ENCODE results near the gene ILF2.
"Not testable (repeated sequence)": the region's sequence is repeated elsewhere in the genome, so short reads cannot be mapped to it uniquely, and the experiment has no call there.

ILF2 gene

GRCh38 chr1:153670859-153671627 lies at the start of gene ILF2:
TSS of gene ILF2 (minus strand) at chr1:153670993. CDS start at chr1:153670922, 71 bp downstream.
- peak; percentile 19 for TF ChIP-seq CTCF (IDR thresholded peaks at IDR 0.05; ENCODE audit: extremely low read depth, missing control alignments)
- peak; percentile 96 for DNase-seq (ENCODE audit: low spot score)

DNA sequence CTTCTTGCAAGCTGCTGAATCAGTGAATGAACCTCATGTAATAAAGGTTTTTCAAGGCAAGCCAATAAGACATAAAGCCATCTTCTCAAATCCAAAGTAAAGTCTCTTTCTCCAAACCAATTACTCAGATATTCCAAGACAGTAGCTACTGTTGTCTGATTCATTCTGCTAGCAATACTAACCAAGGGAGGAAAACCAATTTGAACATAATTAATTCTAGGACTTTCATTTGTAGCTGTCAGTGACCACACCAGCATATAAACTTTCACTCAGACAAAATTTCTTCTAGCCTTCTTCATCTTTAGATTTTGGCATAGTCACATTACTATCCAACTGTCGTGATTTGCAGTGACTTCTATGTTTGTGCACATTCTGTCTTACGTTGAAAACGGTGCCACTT lies 46.5 kb upstream of the ILF2 start:
- no peak for TF ChIP-seq CTCF (IDR thresholded peaks at IDR 0.05; ENCODE audit: extremely low read depth, missing control alignments)
- no peak for DNase-seq (ENCODE audit: low spot score)

GRCh38 chr1:153716211-153716610 lies 45.4 kb upstream of the ILF2 start:
- DNase-seq (ENCODE audit: low spot score) = not testable (repeated sequence)

DNA sequence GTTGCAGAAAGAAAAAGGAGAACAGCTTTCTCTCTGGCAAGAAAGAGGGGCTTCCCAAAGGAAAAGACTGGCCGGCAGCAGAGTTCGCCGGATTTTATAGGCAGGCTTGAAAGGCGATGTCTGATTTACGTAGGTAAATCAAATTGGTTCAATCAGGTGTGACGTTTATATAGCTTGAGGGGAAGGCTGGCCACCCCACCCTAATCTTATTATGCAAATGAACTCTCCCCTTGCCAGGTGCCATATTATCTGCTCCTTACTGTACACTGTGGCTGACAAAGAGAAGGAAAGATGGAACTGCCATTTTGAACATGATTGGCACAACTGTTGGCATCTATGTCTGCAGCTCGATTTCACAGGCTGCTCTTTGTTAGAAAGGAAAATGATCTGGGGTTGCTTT lies 40.2 kb upstream of the ILF2 start:
- no peak for TF ChIP-seq CTCF (IDR thresholded peaks at IDR 0.05; ENCODE audit: extremely low read depth, missing control alignments)
- DNase-seq (ENCODE audit: low spot score) = no peak

DNA sequence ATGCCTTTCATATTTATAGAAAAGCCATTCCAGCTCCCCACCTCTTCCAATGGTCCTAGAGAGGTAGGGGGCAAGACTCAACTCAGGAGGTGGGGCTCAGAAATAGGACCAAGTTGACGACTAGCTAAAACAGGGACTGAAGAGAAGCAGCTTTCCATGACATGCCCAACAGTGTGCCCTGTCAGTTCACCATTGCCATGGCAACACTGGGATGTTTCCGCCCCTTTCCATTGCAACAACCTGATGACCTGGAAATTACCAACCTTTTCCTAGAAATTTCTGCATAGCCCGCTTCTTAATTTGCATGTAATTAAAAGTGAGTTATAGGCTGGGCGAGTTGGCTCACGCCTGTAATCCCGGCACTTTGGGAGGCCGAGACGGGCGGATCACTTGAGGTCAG lies 34.7 kb upstream of the ILF2 start:
- no peak for DNase-seq (ENCODE audit: low spot score)
- no peak for TF ChIP-seq CTCF (IDR thresholded peaks at IDR 0.05; ENCODE audit: extremely low read depth, missing control alignments)

DNA sequence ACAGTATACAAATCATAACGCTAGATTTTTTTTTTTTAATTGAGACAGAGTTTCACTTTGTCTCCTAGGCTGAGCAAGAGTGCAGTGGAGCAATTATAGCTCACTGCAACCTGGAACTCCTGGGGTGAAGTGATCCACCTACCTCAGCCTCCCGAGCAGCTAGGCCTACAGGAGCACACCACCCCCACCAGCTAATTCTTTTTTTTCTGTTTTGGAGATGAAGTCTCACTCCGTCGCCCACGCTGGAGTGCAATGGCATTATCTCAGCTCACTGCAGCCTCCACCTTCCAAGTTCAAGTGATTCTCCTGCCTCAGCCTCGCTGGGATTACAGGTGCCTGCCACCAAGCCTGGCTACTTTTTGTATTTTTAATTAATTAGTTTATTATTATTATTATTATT lies 29.0 kb upstream of the ILF2 start:
- TF ChIP-seq CTCF (IDR thresholded peaks at IDR 0.05; ENCODE audit: extremely low read depth, missing control alignments) = no peak
- no peak for DNase-seq (ENCODE audit: low spot score)

DNA sequence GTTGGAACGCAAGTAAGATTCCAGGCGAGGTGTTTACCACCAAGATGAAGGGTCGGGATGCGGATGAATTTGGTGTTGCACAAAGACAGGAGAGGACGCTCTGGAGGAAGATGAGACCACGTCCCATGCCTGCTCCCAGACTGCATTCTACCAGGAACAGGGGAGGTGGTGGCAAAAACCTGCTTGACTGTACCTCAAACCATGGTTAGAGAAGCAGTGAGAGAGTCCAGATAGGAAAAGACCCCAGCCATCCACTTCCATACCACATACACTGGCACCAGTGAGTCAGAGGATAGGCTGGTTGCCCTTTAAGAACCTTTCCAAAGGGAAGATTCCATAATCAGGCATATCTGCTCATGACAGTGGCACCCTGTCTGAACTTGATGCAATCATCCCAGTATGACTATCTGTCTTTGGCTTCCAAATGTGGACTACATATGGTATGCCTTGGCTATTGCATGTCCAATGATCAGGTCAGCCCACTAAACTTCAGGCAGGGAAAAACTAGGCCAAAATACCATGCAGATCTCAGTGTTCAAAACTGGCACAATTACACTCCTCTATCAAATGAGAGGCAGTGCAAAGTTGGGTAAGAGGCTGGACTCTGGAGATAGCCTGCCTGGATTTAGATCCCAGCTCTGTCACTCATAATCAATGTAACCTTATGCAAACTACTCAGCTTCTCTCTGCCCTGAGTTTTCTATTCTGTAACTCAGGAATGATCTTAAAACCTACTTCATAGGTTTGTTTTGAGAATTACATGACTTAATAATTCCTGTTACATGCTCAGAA lies 28.3 kb upstream of the ILF2 start:
- TF ChIP-seq CTCF (IDR thresholded peaks at IDR 0.05; ENCODE audit: extremely low read depth, missing control alignments) = no peak

More for the DNA sequence above, 28.3 kb upstream of the ILF2 start:
- DNase-seq (ENCODE audit: low spot score) = no peak
